ENCODE measurements around the gene CTSW.
"Not testable (repeated sequence)": the region's sequence is repeated elsewhere in the genome, so short reads cannot be mapped to it uniquely, and the experiment has no call there.

CTSW gene

DNA sequence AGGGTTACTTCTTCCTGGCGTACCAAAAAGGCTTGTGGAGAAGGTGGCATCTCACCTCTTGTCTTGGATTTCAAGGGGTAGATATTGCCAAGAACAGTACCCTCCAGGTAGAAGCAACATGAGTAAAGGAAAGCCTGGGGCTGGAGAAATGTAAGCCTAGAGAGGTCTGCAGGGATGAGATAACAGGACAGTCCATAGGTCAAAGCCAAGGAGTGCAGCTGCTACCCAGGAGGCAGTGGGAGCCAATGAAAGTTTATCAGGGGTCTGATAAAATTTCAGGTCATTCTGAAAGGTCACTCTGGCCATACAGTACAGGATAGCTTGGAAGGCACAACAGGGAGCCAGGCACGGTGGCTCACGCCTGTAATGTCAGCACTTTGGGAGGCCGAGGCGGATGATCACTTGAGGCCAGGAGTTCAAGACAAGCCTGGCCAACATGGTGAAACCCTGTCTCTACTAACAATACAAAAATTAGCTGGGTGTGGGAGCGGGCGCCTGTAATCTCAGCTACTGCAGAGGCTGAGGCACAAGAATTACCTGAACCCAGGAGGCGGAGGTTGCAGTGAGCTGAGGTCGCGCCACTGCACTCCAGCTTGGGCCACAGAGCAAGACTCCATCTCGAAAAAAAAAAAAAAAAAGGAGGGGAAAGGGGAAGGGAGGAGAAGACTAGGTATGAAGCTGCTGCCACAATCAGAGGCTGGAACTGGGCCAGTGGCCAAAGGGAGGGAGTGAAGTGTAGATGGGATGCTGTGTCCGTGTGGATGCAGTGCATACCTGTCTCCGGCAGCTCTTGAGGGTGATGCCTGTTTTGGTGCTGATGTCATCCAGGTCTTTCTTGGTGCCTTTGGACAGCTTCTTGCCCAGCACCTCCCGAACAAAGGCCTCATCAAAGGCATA is 7.4 kb downstream of the CTSW start:
- no peak for DNase-seq

DNA sequence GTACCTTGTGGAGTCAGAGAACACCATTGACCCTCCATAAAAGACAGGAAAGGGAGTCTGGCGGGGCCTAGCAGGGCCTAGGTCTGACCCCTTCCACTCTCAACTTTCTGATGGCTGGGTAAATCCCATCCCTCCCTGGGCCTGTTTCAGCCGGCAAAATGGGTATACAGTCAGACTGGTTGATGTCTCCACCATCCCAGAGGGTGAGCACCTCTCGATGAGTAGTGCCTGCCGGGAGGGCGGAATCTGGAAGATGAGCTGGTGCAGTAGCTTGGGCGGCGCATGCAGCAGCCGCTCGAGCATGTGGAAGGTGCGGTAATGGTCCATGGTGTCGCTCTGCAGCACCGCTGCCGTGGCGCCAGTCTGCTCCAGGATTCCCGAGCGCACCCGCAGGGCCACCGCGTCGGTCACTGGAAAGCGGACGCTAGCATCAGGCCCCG is 8.1 kb downstream of the CTSW start:
- DNase-seq = no peak

DNA sequence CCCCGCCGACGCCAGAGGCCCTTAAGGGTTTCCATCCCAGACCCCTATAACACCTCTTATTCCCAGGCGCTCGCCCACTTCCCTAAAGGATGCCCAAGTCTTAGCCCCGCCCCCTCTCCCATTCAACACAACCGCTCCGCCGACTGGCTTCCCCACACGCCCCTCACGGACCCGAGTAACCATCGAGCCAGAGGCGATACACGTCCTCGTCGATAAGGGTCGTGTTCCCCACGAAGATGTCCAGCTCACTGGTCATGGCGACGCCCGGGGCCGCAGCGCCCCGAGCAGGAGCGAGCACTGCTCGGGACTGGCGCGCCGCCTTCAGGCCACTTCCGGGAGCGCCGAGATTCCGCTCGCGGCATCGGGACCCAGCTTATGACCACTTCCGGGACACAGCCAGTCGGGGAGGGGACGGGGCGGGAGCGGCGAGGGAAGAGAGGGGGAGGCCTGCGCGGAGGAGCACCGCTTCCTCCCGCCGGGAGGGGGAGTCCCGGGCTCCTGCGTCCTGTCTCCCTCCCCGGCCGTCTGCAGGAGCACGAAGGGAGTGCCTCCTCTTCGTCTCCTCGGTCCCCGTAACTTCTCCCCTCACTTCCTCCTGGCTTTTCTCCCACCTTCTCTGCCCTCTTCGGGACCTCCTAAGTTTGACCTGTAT is 8.7 kb downstream of the CTSW start, which contains the start of gene FIBP:
TSS of gene FIBP (minus strand) at position 309 of the 652 bp plus-strand sequence. CDS start at position 256, 53 bp downstream.
- DNase-seq = peak; percentile 98

DNA sequence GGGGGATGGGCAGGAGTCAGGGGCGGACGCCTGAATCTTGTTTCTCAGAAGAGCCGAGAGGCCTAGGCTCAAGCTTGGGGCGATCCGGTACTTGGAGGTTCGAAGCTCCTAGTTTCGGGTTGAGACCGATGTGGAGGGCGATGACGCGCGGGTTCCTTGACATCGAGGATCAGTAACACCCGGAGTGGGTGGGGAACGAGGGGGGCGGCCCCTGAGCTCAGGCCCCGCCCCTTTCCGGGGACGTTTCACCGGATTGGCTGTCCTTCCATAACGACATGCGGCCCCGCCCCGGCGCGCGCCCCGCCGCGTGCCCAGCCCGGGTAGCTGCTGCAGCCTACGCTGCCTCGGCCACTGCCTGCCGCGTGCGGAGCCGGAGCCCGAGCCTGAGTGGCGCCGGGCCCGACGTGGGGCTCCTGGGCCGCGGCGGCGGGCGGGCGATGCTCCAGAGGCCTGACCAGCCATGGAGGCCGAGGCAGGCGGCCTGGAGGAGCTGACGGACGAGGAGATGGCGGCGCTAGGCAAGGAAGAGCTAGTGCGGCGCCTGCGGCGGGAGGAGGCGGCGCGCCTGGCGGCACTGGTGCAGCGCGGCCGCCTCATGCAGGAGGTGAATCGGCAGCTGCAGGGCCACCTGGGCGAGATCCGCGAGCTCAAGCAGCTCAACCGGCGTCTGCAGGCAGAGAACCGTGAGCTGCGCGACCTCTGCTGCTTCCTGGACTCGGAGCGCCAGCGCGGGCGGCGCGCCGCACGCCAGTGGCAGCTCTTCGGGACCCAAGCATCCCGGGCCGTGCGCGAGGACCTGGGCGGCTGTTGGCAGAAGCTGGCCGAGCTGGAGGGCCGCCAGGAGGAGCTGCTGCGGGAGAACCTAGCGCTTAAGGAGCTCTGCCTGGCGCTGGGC is 10.9 kb downstream of the CTSW start, which contains the start of gene CCDC85B:
TSS of gene CCDC85B (plus strand) at position 350 of the 895 bp plus-strand sequence. CDS start at position 461, 111 bp downstream.
- DNase-seq = peak; percentile 97

DNA sequence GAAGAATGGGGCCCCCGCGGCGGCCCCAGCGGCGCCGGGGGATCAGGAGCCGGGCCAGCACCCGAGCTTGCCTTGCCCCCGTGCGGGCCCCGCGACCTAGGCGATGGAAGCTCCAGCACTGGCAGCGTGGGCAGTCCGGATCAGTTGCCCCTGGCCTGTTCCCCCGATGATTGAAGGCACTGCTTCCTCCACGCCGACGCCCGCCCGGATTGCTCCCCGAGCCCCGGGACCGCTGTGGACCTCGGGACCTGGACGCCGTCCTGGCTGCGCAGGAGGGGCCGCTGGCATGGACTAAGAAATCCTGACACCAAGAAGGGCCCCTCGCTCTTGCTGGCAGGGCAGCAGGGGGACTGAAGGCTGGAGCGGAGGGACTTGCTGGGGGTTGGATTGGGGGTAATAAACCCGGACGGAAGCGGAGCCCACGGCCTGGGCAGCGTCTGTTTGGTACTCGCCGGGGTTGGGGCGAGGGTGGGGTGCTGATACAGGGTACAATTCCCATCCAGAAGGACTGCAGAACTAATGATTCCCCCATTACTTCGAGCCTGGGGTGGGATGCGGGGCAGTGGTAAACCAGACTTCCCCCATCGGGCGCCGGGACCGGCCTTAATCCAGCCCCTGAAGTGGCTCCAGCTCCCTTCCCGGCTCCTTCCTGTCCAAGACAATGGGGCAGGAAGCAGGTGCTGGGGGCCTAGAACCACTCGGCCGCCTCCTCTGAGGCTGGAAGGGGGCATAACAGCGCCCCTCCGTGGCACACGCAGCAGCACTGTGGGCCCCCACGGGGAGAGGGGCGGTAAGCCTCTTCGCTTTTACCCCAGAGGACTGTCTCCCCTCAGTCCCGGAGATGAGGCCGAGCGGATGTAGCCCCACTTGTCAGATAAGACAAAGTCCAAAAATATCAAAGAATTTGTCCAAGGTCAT is 11.8 kb downstream of the CTSW start:
- DNase-seq = no peak

DNA sequence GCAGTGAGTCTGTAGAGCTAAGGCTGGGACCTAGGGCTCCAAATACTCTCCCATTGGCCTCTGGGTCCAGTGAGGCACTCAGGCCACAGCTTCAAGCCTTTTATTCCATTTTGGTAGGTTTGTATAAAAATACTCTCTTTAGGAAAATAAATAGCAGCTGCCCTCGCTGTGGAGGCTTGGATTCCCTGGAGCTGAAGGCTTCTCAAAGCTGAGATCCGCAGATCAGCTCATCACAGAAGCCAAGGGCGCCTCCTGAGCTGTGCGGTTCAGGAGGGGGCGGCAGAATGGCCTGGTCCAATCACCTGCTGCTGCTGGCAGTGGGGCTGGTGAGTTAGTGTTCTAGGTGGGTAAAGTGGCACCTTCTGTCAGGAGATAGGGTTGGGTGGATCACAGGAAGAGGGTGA is 12.5 kb downstream of the CTSW start:
- DNase-seq = not testable (repeated sequence)

DNA sequence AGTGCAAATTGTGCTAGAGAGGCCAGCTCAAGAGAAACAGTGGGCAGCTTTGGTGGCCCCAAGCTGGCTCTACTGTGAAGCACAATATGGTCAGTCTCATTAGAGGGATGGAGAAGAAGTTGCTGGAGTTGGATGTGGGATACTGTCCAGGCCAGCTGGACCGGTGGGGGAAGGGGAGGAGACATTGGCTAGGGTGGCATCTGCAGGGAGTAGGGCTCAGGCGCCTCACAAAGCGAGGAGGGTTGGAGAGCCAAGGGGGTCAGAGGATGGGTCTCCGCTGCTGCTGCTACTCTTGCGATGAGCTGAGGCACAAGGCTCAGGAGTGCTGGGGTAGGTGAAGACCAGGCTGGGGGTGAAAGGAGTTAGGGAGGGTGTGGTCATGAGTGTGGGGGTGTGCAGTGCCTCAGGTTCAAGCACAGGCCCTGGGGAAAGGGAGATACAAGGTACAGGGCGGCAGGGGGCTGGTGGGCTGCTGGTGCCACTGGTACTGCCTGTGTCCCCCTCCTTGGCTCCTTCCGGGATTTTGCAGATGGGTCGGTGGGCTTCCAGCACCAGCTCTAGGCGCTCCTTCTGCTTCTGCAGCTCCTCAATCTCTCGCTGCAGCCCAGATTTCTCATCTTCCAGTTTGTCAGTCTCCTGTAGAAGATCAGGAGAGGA is 13.2 kb downstream of the CTSW start:
- no peak for DNase-seq

DNA sequence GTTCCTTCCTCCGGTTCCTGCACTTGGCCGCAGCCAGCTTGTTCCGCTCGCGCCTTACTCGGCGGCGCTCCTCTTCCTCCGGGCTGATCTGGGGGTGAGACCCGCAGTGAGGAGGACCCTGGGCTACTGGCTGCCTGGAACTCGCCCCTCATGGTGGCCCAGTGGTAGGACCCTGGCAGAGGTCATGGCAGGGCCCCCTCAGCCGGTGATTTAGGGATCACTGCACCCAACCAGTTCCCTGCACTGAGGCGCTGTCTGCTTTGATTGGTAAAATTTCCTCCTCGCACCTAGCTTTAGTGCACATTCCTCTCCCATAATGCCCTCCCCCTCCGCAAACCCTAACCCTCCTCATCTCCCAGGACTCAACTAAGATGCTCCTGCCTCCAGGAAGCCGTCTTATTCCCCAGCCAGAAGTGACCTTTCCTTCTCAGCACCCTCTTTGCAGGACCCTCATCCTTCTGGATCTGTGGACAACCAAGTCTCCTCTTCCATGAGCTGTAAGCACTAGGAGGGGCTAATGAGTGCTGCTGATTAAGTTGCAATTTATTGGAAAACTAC is 14.5 kb downstream of the CTSW start:
- DNase-seq = no peak

DNA sequence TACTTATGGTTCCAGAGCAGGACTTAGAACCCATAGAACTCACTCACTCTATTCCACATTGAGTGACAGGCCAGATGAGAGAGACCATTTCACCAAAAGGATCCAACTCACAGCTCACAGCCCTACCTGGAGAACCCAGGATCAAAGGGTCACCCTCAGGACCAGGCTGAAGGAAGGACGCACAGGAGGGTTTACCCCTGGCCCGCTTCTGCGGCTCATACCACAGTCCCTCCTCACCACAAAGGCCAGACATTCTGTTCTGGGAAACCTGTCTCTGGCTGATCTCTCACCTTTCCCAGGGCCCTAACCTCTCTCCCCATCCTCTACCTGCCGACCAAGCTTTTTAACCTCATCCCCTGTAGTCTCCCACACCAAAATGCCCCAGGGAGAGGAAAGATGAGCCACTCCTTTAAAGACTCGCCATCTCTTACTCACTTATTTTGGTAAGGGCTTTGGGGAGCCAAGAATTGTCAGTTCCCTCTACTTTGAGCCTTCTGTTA is 15.9 kb downstream of the CTSW start:
- DNase-seq = no peak

DNA sequence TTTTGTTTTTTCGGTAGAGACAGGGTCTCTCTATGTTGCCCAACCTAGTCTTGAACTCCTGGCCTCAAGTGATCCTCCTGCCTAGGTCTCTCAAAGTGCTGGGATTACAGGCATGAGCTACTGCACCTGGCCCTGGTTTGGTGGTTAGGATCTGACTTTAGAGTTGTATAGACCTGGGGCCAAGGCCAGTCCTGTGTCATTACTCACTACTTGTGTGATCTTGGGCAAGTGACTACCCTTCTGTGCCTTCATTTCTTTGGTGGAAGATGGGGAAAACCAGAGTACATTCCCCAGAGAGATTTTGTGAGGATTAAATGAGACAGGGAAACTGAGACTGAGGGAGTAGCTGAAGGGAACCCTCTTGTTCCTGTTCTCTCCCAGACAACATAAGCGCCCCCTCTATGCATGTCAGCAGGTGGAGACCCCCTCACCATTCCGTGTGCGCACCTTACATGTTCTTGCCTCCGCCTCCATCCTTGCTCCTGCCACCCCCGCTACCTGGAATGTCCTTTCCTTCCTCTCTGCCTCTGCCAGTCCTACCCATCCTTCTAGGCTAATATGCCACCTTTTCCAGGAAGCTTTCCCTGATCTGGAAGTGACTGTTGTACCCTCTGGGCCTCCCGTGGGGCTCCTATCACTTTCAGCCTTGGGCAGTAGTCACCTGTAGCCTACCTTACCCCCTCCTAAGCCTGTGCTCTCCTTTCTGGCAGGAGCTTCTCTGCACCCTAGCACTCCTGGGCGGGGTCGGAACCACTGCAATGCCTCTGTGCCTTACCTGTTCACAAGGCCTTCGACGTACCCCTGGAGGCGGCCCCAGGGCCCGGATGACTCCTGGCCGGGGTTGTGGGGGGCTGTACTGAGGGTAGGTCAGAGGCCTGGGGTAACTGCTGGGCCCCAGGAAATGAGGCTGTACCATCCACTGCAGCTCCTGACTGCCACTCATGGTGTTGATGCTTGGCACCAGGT is 16.7 kb downstream of the CTSW start:
- no peak for DNase-seq

DNA sequence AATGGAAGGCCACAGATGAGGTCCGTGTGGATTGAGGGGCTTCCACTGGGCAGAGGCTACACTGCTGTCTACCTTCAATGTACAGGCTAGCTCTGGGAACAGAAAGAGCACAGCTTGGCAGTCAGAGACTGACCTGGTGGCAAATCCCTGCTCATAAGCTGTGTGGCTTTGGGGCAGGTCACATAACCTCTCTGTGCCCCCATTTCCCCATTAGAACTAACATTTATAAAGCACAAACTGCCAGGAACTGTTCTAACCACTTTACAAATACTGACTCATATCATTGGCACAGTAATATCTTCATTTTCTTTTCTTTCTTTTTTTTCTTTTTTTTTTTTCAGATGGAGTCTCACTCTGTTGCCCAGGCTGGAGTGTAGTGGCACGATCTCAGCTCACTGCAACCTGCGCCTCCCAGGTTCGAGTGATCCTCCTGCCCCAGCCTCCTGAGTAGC is 17.4 kb downstream of the CTSW start:
- DNase-seq = no peak

DNA sequence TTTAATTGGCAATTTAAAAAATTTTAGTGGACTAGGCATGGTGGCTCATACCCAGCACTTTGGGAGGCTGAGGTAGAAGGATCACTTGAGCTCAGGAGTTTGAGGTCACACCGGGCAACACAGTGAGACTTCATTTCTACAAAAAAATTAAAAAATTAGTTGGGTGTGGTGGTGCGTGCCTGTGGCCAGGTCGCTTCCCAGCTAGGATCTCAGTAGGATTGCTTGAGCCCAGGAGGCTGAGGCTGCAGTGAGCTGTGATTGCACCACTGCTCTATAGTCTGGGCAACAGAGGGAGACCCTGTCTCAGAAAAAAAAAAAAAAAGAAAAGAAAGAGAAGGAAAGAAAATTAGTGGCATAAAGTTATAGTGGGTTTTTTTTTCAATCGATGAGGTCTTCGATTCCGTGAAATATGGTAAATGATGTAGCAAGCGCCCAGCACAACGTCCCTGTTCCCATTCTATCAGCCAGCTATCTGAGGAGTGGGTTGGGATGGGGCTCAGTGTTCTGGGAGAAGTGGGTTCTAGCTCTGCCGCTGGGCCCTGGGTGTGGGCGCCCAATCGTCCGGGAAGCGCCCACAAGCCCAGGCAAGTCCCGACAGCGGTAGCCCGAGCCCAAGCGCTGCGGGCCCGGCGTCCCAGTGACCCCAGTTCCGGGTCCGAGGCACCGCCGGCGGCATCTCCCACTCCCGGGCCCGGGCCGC is 19.2 kb downstream of the CTSW start:
- DNase-seq = no peak

DNA sequence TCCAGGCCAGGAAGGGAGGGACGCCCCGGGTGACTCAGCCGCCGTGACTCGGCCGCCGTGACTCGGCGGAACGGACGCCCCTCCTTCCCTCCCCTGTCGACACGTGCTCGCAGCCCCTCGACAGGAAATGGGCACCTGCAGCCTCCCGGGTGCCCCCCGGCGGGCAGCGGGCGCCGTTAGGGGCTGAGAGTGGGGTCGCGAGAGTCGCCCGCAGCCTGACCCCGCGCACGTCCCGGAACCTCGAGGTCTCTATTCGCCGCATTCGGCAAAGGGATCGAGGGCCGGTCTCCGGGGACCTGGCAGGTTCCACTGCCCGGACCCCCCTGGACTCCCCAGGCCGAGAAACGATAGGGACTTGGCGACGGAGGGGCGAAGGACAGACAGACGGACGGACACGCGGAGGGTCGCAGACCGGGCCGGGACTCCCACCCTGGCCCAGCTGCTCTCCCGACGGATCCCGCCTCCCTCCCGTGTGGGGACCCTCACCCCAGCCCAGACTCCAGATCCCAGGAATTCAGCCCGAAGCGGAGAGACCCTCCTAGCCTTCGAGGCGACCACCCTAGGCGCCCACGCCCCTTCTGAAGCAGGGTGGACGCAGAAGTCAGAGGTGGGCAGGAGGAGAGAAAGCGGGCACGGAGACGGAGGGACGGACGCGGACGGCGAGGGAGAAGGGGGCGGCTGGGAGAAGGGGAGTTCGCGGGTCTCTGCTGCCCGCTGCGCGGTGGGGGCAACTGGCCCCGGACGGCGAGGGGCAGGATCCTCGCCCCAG is 19.9 kb downstream of the CTSW start:
- DNase-seq = peak; percentile 85

DNA sequence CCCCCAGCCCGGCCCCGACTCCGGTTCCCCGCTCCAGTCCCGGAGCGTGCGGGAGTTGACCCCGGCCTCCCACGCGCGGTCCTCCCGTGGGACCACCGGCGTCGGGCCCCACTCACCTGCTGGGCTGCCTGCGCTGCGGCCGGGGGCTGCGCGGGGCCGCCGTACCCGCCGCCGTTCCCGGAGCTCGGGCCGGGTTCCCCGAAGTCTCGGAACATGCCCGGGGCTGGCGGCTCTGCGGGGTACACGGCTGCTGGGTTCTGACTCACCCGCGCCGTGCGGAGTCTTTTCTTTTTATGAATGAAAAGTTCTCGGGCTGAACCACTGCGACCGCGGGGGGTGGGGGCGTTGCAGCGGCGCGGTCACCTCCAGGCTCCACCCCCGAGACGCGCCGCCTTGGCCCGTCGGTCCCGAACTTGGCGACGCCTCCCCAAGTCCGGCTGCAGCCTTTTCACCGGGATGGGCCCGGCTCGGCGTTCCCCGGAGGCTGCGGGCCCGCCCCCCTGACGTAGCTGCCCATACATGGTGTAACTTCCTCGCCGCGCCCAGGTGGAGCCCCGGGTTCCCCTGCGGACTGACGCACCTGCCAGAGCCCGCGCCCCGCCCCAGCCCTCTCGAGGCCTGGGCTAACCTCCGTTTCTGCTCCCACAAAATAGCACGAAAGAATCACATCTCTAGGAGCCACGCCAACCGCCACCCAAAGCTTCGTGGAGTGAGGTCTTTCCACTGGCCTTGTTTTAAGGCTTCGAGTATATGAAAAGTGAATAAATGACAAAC is 20.7 kb downstream of the CTSW start, which contains the start of gene FOSL1:
TSS of gene FOSL1 (minus strand) at position 264 of the 774 bp plus-strand sequence. CDS start at position 215, 49 bp downstream.
- DNase-seq = peak; percentile 97

DNA sequence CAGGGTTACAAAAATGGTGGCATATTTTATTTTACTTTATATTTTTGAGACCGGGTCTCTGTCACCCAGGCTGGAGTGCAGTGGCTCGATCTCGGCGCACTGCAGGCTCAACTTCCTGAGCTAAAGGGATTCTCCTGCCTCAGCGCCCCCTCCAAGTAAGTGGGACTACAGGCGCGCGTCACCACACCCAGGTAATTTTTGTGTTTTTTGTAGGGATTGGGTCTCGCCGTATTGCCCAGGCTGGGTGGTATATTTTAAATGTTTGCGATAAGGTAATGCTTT is 21.2 kb downstream of the CTSW start:
- no peak for DNase-seq

DNA sequence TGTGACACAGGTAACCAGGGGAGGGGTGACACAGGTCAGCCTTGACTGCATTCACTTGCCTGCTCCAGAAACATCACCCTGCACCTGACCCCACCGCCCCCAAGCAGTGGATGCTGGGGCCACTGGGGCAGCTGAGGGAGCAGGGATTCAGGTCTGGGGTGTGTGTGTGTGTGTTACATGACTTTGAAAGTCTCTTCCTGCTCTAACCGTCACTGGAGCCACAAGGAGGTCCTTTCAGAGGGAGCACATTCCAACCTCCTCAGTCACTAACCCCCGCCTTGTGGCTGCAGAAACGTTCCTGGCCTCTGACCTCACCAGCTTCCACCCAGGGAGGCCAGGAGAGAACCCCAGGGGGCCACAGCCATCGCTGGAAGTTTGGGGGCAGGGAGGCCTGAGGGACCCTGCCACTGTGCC is 23.4 kb downstream of the CTSW start:
- peak; percentile 96 for DNase-seq

DNA sequence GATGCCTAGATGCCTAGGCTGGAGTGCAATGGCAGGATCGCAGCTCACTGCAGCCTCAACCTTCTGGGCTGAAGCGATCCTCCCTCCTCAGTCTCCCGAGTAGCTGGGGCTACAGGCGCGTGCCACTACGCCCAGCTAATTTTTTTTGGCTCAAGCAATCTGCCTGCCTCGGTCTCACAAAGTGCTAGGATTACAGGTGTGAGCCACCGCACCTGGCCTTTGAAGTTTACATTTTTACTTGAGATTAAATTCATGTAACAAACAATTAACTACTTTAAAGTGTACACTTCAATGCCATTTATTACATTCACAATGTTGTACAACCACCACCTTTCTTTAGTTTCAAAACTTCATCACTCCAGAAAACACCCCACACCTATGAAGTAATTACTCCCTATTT is 24.1 kb downstream of the CTSW start:
- DNase-seq = no peak
